Measurements from ENCODE around the gene KCTD17. TPM values are rescaled to one million over a fixed set of nuclear protein-coding genes. Genes with fewer than 3 reads are reported as not detected.

KCTD17 gene
- total RNA-seq, 1 experiment from 2014 or later = 39.1 TPM

GRCh38 chr22:37012262-37012904, 39.2 kb upstream of the KCTD17 start:
- Histone ChIP-seq H3K4me1 (ENCODE audit: insufficient read depth, low read length, poor library complexity, severe bottlenecking) (no peaks in the 10 kb centered on the region), H3K9me3 (ENCODE audit: low read depth, low read length, poor library complexity, severe bottlenecking) (no peaks in the 10 kb centered on the region), H3K27ac (ENCODE audit: low read depth, low read length, poor library complexity, severe bottlenecking) (no peak overlapping the region), H3K36me3 (ENCODE audit: insufficient read depth, low read length, poor library complexity, severe bottlenecking) (no peaks in the 10 kb centered on the region), H3K4me3 (ENCODE audit: low read depth, low read length, poor library complexity, severe bottlenecking) (no peak overlapping the region), H3K27me3 (replicated peaks; ENCODE audit: insufficient read depth, low read depth, low read length, poor library complexity) (peaks cover 5% of the 10 kb centered on the region)
- intact Hi-C loops (cut with micrococcal nuclease; ENCODE audit: unreplicated experiment) = no loop called here
- DNase-seq (ENCODE audit: low spot score) = no peak
- TF ChIP-seq EZH2 (IDR thresholded peaks at IDR 0.05; ENCODE audit: borderline replicate concordance, low read depth, low read length, poor library complexity, severe bottlenecking) (no peak), CTCF (conservative IDR thresholded peaks at IDR 0.05; ENCODE audit: low read depth, low read length) (no peak)
- POLR2A ChIA-PET (ENCODE audit: low non-redundant PET) = no interaction called here
- no TSS peak for BruUV-seq (replicated peaks)
- CTCF ChIA-PET = interaction anchor here (1.0 kb wide), 1 partner anchor 34 kb away, joined by 3 read pairs; no protein-coding TSS in a partner anchor

- Histone ChIP-seq H3K4me3 (ENCODE audit: low read depth, low read length, poor library complexity, severe bottlenecking) (no peak overlapping the region), H3K9me3 (ENCODE audit: low read depth, low read length, poor library complexity, severe bottlenecking) (no peaks in the 10 kb centered on the region), H3K4me1 (ENCODE audit: insufficient read depth, low read length, poor library complexity, severe bottlenecking) (no peaks in the 10 kb centered on the region), H3K36me3 (ENCODE audit: insufficient read depth, low read length, poor library complexity, severe bottlenecking) (no peaks in the 10 kb centered on the region), H3K27me3 (replicated peaks; ENCODE audit: insufficient read depth, low read depth, low read length, poor library complexity) (peaks cover 2% of the 10 kb centered on the region), H3K27ac (ENCODE audit: low read depth, low read length, poor library complexity, severe bottlenecking) (no peak overlapping the region)
- ChIA-PET POLR2A (ENCODE audit: low non-redundant PET) (no interaction called here), CTCF (interaction anchor here (1.0 kb wide), 1 partner anchor 35 kb away, joined by 3 read pairs; no protein-coding TSS in a partner anchor)
- BruUV-seq (replicated peaks) = no TSS peak
- intact Hi-C loops (cut with micrococcal nuclease; ENCODE audit: unreplicated experiment) = no loop called here
- TF ChIP-seq CTCF (conservative IDR thresholded peaks at IDR 0.05; ENCODE audit: low read depth, low read length) (no peak), EZH2 (IDR thresholded peaks at IDR 0.05; ENCODE audit: borderline replicate concordance, low read depth, low read length, poor library complexity, severe bottlenecking) (no peak)
- no peak for DNase-seq (ENCODE audit: low spot score)
Observed at GRCh38 chr22:37012956-37013355, 38.6 kb upstream of the KCTD17 start.

- CTCF ChIA-PET = no interaction called here
- no TSS peak for BruUV-seq (replicated peaks)
Observed at GRCh38 chr22:37014415-37014806, 37.1 kb upstream of the KCTD17 start.

More at GRCh38 chr22:37014415-37014806, 37.1 kb upstream of the KCTD17 start:
- no peaks in the 10 kb centered on the region for H3K9me3 ChIP-seq (ENCODE audit: low read depth, low read length, poor library complexity, severe bottlenecking)
- H3K27me3 ChIP-seq (replicated peaks; ENCODE audit: insufficient read depth, low read depth, low read length, poor library complexity) = no peaks in the 10 kb centered on the region
- H3K36me3 ChIP-seq (ENCODE audit: insufficient read depth, low read length, poor library complexity, severe bottlenecking) = no peaks in the 10 kb centered on the region
- no peak overlapping the region for H3K27ac ChIP-seq (ENCODE audit: low read depth, low read length, poor library complexity, severe bottlenecking)
- no peaks in the 10 kb centered on the region for H3K4me1 ChIP-seq (ENCODE audit: insufficient read depth, low read length, poor library complexity, severe bottlenecking)
- intact Hi-C loops (cut with micrococcal nuclease; ENCODE audit: unreplicated experiment) = no loop called here
- no peak for DNase-seq (ENCODE audit: low spot score)
- POLR2A ChIA-PET (ENCODE audit: low non-redundant PET) = no interaction called here
- no peak overlapping the region for H3K4me3 ChIP-seq (ENCODE audit: low read depth, low read length, poor library complexity, severe bottlenecking)
- TF ChIP-seq EZH2 (IDR thresholded peaks at IDR 0.05; ENCODE audit: borderline replicate concordance, low read depth, low read length, poor library complexity, severe bottlenecking) (no peak), CTCF (conservative IDR thresholded peaks at IDR 0.05; ENCODE audit: low read depth, low read length) (no peak)

Data from A673 (cell line).